Coronary artery (tissue), 2 donors: ENCODE data around the gene PPFIBP2.
A peak's percentile ranks its signal among the peaks of the same experiment; 100 is the strongest.

ENCODE experiments used
- DNase-seq: peaks from one replicate; pipeline ENCODE4 v3.0.0-alpha.2; 2017; ENCODE audit warnings: low spot score
- H3K27ac ChIP-seq, 2 donors: fragments of 200-600 bp; sonication (generic); one replicate each; pipeline ENCODE4 v1.5.1; 2016 to 2019
- H3K4me3 ChIP-seq: fragments of 200-600 bp; sonication (generic); 2 replicates; pipeline ENCODE4 v1.5.1; 2016; ENCODE audit warnings: mild to moderate bottlenecking, moderate library complexity
- CTCF ChIP-seq: fragments of 200-600 bp; sonication (generic); IDR thresholded peaks from one replicate; pipeline ENCODE4 v1.5.1; 2019; ENCODE audit warnings: antibody characterized with exemption

PPFIBP2 gene

GRCh38 chr11:7672276-7672959 is 158.6 kb downstream of the PPFIBP2 start:
- Histone ChIP-seq H3K27ac (no peak overlapping the region), H3K4me3 (peak overlapping the region; percentile 92)
- no peak for TF ChIP-seq CTCF
- no peak for DNase-seq

GRCh38 chr11:7672960-7673723 is 159.3 kb downstream of the PPFIBP2 start, which contains the start of gene CYB5R2:
CYB5R2 (minus strand) TSS chr11:7673500; CDS start chr11:7672825, 675 bp downstream.
- no peak for TF ChIP-seq CTCF
- DNase-seq: peak; percentile 85
- Histone ChIP-seq H3K4me3 (peak within 1 kb of the TSS; percentile 92), H3K27ac (peak within 1 kb of the TSS in 1 of 2 donors; percentile 83)

- Histone ChIP-seq H3K4me3 (peak overlapping the region; percentile 92), H3K27ac (peak overlapping the region in 1 of 2 donors; percentile 83)
- no peak for TF ChIP-seq CTCF
- peak; percentile 74 for DNase-seq
These were observed 160.1 kb downstream of the PPFIBP2 start for GRCh38 chr11:7673724-7674434.

- no peak for DNase-seq
- Histone ChIP-seq H3K4me3 (no peak overlapping the region), H3K27ac (no peak overlapping the region)
- no peak for TF ChIP-seq CTCF
These were observed 161.8 kb downstream of the PPFIBP2 start for GRCh38 chr11:7675631-7676030.

- no peak for DNase-seq
- Histone ChIP-seq H3K27ac (no peak overlapping the region), H3K4me3 (no peak overlapping the region)
- no peak for TF ChIP-seq CTCF
These were observed 163.3 kb downstream of the PPFIBP2 start for GRCh38 chr11:7677071-7677470.

- no peak overlapping the region for H3K27ac ChIP-seq
- no peak for DNase-seq
- TF ChIP-seq CTCF: no peak
These were observed 164.0 kb downstream of the PPFIBP2 start for GRCh38 chr11:7677796-7678201.

More at GRCh38 chr11:7677796-7678201, 164.0 kb downstream of the PPFIBP2 start:
- H3K4me3 ChIP-seq: no peak overlapping the region
